Right atrium auricular region (tissue), 2 donors: Measurements from ENCODE around the gene YJU2. TPM values are rescaled to one million over a fixed set of nuclear protein-coding genes. Genes with fewer than 3 reads are reported as not detected.

Experiments used
- DNase-seq: peaks from one replicate; pipeline ENCODE4 v3.0.0-alpha.2; 2019; ENCODE audit warnings: low spot score
- H3K27ac ChIP-seq, 2 donors: fragments of 200-600 bp; sonication (generic); 1 replicate in 1 of 2; 2 replicates in 1 of 2; pipeline ENCODE4 v1.5.1; 2016 to 2019
- H3K27me3 ChIP-seq, 2 donors: fragments of 200-600 bp; sonication (generic); one replicate each; pipeline versions ENCODE4 v1.5.1 to v1.6.0; 2017 to 2019
- H3K36me3 ChIP-seq: fragments of 200-600 bp; sonication (generic); one replicate; pipeline ENCODE4 v1.5.1; 2016
- H3K4me1 ChIP-seq, 2 donors: fragments of 200-600 bp; sonication (generic); one replicate each; pipeline versions ENCODE4 v1.5.1 to v1.6.0; 2017 to 2019
- H3K4me3 ChIP-seq, 2 donors: fragments of 200-600 bp; sonication (generic); 1 replicate in 1 of 2; 2 replicates in 1 of 2; pipeline ENCODE4 v1.5.1; 2017 to 2019; ENCODE audit warnings: mild to moderate bottlenecking in 1 of 2, moderate library complexity in 1 of 2
- H3K9me3 ChIP-seq, 2 donors: fragments of 200-600 bp; sonication (generic); one replicate each; pipeline ENCODE4 v1.5.1; 2019
- CTCF ChIP-seq, 2 donors: fragments of 200-600 bp; sonication (generic); IDR thresholded peaks; one replicate each; pipeline ENCODE4 v1.5.1; 2019; ENCODE audit warnings: antibody characterized with exemption in 2 of 2
- total RNA-seq, 2 donors: library from RNA; depleted of rRNA; stranded (reverse); fragments of >200 nt; gene quantifications; one replicate each; pipeline ENCODE4 v1.1.0, GENCODE V29; 2016

Gene YJU2
- total RNA-seq, 2 donors from 2014 or later, result 9.1 to 17.6 TPM

GRCh38 chr19:4291184-4291732 is 44.4 kb downstream of the YJU2 start:
- TF ChIP-seq CTCF (IDR thresholded peaks at IDR 0.05), result no peak
- no peak overlapping the region for H3K4me3 ChIP-seq
- H3K4me1 ChIP-seq, result no peaks in the 10 kb centered on the region
- no peaks in the 10 kb centered on the region for H3K27me3 ChIP-seq
- DNase-seq, result no peak
- no peaks in the 10 kb centered on the region for H3K36me3 ChIP-seq
- no peak overlapping the region for H3K27ac ChIP-seq
- no peaks in the 10 kb centered on the region for H3K9me3 ChIP-seq

- Histone ChIP-seq H3K27me3 (no peaks in the 10 kb centered on the region), H3K4me3 (no peak overlapping the region), H3K27ac (no peak overlapping the region), H3K9me3 (no peaks in the 10 kb centered on the region), H3K4me1 (no peaks in the 10 kb centered on the region), H3K36me3 (no peaks in the 10 kb centered on the region)
- TF ChIP-seq CTCF (IDR thresholded peaks at IDR 0.05), result no peak
- DNase-seq, result no peak
These were observed 45.6 kb downstream of the YJU2 start for GRCh38 chr19:4292515-4292914.

GRCh38 chr19:4294389-4294788 is 47.5 kb downstream of the YJU2 start:
- no peaks in the 10 kb centered on the region for H3K4me1 ChIP-seq
- no peak overlapping the region for H3K27ac ChIP-seq
- no peaks in the 10 kb centered on the region for H3K27me3 ChIP-seq
- no peak for TF ChIP-seq CTCF (IDR thresholded peaks at IDR 0.05)
- no peaks in the 10 kb centered on the region for H3K9me3 ChIP-seq
- H3K36me3 ChIP-seq, result no peaks in the 10 kb centered on the region
- DNase-seq, result no peak
- H3K4me3 ChIP-seq, result no peak overlapping the region

GRCh38 chr19:4295972-4296771 is 49.3 kb downstream of the YJU2 start:
- DNase-seq, result no peak
- H3K36me3 ChIP-seq, result no peaks in the 10 kb centered on the region
- H3K4me1 ChIP-seq, result no peaks in the 10 kb centered on the region
- no peaks in the 10 kb centered on the region for H3K9me3 ChIP-seq
- no peak overlapping the region for H3K4me3 ChIP-seq
- no peak for TF ChIP-seq CTCF (IDR thresholded peaks at IDR 0.05)
- H3K27me3 ChIP-seq, result no peaks in the 10 kb centered on the region
- no peak overlapping the region for H3K27ac ChIP-seq

GRCh38 chr19:4297901-4298809 is 51.3 kb downstream of the YJU2 start:
- H3K9me3 ChIP-seq, result no peaks in the 10 kb centered on the region
- no peak for DNase-seq
- TF ChIP-seq CTCF (IDR thresholded peaks at IDR 0.05), result no peak
- no peak overlapping the region for H3K27ac ChIP-seq
- H3K4me3 ChIP-seq, result no peak overlapping the region
- H3K27me3 ChIP-seq, result no peaks in the 10 kb centered on the region
- no peaks in the 10 kb centered on the region for H3K36me3 ChIP-seq
- no peaks in the 10 kb centered on the region for H3K4me1 ChIP-seq
